ENCODE measurements around the gene CEP250.
"Not testable (repeated sequence)": the region's sequence is repeated elsewhere in the genome, so short reads cannot be mapped to it uniquely, and the experiment has no call there.

CEP250 gene

GRCh38 chr20:35511814-35512420 is 56.5 kb downstream of the CEP250 start:
- no peak overlapping the region for H3K4me3 ChIP-seq (ENCODE audit: low read depth, low read length)
- TF ChIP-seq CTCF (IDR thresholded peaks at IDR 0.05; ENCODE audit: insufficient read depth, low read depth, low read length, missing control alignments), result peak; percentile 30
- DNase-seq (ENCODE audit: low read depth), result no peak

GRCh38 chr20:35514371-35514932 is 59.1 kb downstream of the CEP250 start:
- no peak for TF ChIP-seq CTCF (IDR thresholded peaks at IDR 0.05; ENCODE audit: insufficient read depth, low read depth, low read length, missing control alignments)
- no peak for DNase-seq (ENCODE audit: low read depth)
- H3K4me3 ChIP-seq (ENCODE audit: low read depth, low read length), result no peak overlapping the region

- no peak overlapping the region for H3K4me3 ChIP-seq (ENCODE audit: low read depth, low read length)
- no peak for DNase-seq (ENCODE audit: low read depth)
- no peak for TF ChIP-seq CTCF (IDR thresholded peaks at IDR 0.05; ENCODE audit: insufficient read depth, low read depth, low read length, missing control alignments)
Observed at GRCh38 chr20:35515341-35515740, 59.9 kb downstream of the CEP250 start.

GRCh38 chr20:35515949-35516645 is 60.7 kb downstream of the CEP250 start:
- DNase-seq (ENCODE audit: low read depth), result no peak
- no peak overlapping the region for H3K4me3 ChIP-seq (ENCODE audit: low read depth, low read length)
- no peak for TF ChIP-seq CTCF (IDR thresholded peaks at IDR 0.05; ENCODE audit: insufficient read depth, low read depth, low read length, missing control alignments)

GRCh38 chr20:35517125-35517524 is 61.7 kb downstream of the CEP250 start:
- no peak for TF ChIP-seq CTCF (IDR thresholded peaks at IDR 0.05; ENCODE audit: insufficient read depth, low read depth, low read length, missing control alignments)
- H3K4me3 ChIP-seq (ENCODE audit: low read depth, low read length), result no peak overlapping the region
- no peak for DNase-seq (ENCODE audit: low read depth)

- not testable (repeated sequence) for H3K4me3 ChIP-seq (ENCODE audit: low read depth, low read length); DNase-seq (ENCODE audit: low read depth)
Observed at GRCh38 chr20:35517767-35518166, 62.4 kb downstream of the CEP250 start.

- no peak overlapping the region for H3K4me3 ChIP-seq (ENCODE audit: low read depth, low read length)
- no peak for DNase-seq (ENCODE audit: low read depth)
- no peak for TF ChIP-seq CTCF (IDR thresholded peaks at IDR 0.05; ENCODE audit: insufficient read depth, low read depth, low read length, missing control alignments)
Observed at GRCh38 chr20:35518955-35519354, 63.6 kb downstream of the CEP250 start.

Measured in GM12865 (cell line).